HCT116 (cell line): ENCODE measurements around the gene LINGO1. TPM values are rescaled to one million over a fixed set of nuclear protein-coding genes. Genes with fewer than 3 reads are reported as not detected.

ENCODE experiments used
- ATAC-seq: fragments of 200-7000 bp; cut with Tn5 transposase; 2 replicates; pipeline ENCODE4 v1.9.1; 2020; ENCODE audit warnings: mild to moderate bottlenecking, moderate library complexity
- BruUV-seq: library from RNA; stranded (reverse); fragments of 400-500 nt; replicated peaks from 2 replicates; lab custom pipeline; 2021; lab: Mats Ljungman, UMichigan
- CTCF ChIA-PET: fragments of 300-600 bp; sonication (Branson Sonifier 250); formaldehyde crosslinking; loops from one replicate; lab custom pipeline; 2021; ENCODE audit warnings: antibody characterized with exemption; lab: Charles Lee
- POLR2A ChIA-PET: fragments of 300-600, 350-600 bp; sonication (Branson Sonifier 250); formaldehyde crosslinking; loops from one replicate; lab custom pipeline; 2021; ENCODE audit warnings: antibody characterized with exemption; lab: Charles Lee
- RAD21 ChIA-PET, 2 experiments: fragments of 300-600 bp; sonication (Branson Sonifier 250); formaldehyde crosslinking; loops; one replicate each; lab custom pipeline; 2023; ENCODE audit warnings: low total read pairs in 2 of 2; ENCODE audit not compliant: uncharacterized antibody in 2 of 2, unreplicated experiment in 2 of 2, low non-redundant PET in 1 of 2; lab: Charles Lee
- DNase-seq: peaks from one replicate; pipeline ENCODE4 v3.0.0-alpha.2; 2010; ENCODE audit warnings: low read depth, low spot score
- H2AFZ ChIP-seq: fragments of 200-600 bp; shearing (Covaris generic), sonication (generic); 2 replicates; pipeline ENCODE4 v1.6.1; 2017; ENCODE audit warnings: low read depth, mixed run types, mixed read lengths, antibody characterized with exemption, low read length; ENCODE audit not compliant: poor library complexity, severe bottlenecking
- H3K27ac ChIP-seq: 2 replicates; pipeline ENCODE4 v1.5.1; 2012; ENCODE audit warnings: low read depth, low read length
- H3K27me3 ChIP-seq: fragments of 200-600 bp; sonication (generic); 2 replicates; pipeline ENCODE4 v1.6.1; 2016; ENCODE audit warnings: mixed run types, low read length, mixed read lengths; ENCODE audit not compliant: insufficient read depth
- H3K36me3 ChIP-seq, 2 experiments: fragments of 200-500 bp in 1 of 2; fragments of 200-600 bp in 1 of 2; sonication (Bioruptor generic) in 1 of 2; sonication (generic) in 1 of 2; 2 replicates each; pipeline versions ENCODE4 v1.5.1 to v1.6.1; 2014 to 2016; ENCODE audit warnings: low read length in 2 of 2, inconsistent platforms in 1 of 2, mixed read lengths in 1 of 2, mixed run types in 1 of 2; ENCODE audit not compliant: insufficient read depth in 2 of 2, control insufficient read depth in 1 of 2
- H3K4me1 ChIP-seq, 2 experiments: fragments of 200-600 bp in 1 of 2; sonication (generic) in 1 of 2; 2 replicates each; pipeline versions ENCODE4 v1.5.1 to v1.6.1; 2012 to 2017; ENCODE audit warnings: low read length in 2 of 2, inconsistent platforms in 1 of 2, mild to moderate bottlenecking in 1 of 2, mixed read lengths in 1 of 2, mixed run types in 1 of 2, moderate library complexity in 1 of 2; ENCODE audit not compliant: insufficient read depth in 2 of 2, control insufficient read depth in 1 of 2
- H3K4me2 ChIP-seq: fragments of 200-600 bp; sonication (generic); 2 replicates; pipeline ENCODE4 v1.6.1; 2017; ENCODE audit warnings: mixed run types, low read length, mixed read lengths
- H3K4me3 ChIP-seq, 2 experiments: fragments of 200-600 bp in 1 of 2; sonication (generic) in 1 of 2; replicated peaks in 1 of 2; 2 replicates each; pipeline ENCODE4 v1.5.1; 2011 to 2016; ENCODE audit warnings: low read length in 2 of 2, control low read depth in 1 of 2, low read depth in 1 of 2, mild to moderate bottlenecking in 1 of 2, mixed read lengths in 1 of 2, mixed run types in 1 of 2
- H3K79me2 ChIP-seq: fragments of 200-600 bp; sonication (generic); 2 replicates; pipeline ENCODE4 v1.6.1; 2017; ENCODE audit warnings: mild to moderate bottlenecking, mixed run types, low read length, moderate library complexity, mixed read lengths; ENCODE audit not compliant: insufficient read depth
- H3K9ac ChIP-seq: fragments of 200-600 bp; sonication (generic); 2 replicates; pipeline ENCODE4 v1.6.1; 2016; ENCODE audit warnings: low read length, mixed read lengths
- H3K9me2 ChIP-seq: fragments of 200-600 bp; sonication (generic), shearing (Covaris generic); 2 replicates; pipeline ENCODE4 v1.6.1; 2017; ENCODE audit warnings: mixed run types, mild to moderate bottlenecking, moderate library complexity; ENCODE audit not compliant: insufficient read depth
- H3K9me3 ChIP-seq, 2 experiments: fragments of 200-500 bp in 1 of 2; fragments of 200-600 bp in 1 of 2; sonication (Bioruptor generic) in 1 of 2; sonication (generic) in 1 of 2; 2 replicates each; pipeline ENCODE4 v1.6.1; 2014 to 2017; ENCODE audit warnings: low read length in 2 of 2, mixed read lengths in 2 of 2, inconsistent platforms in 1 of 2, low read depth in 1 of 2, mild to moderate bottlenecking in 1 of 2, mixed run types in 1 of 2, moderate library complexity in 1 of 2; ENCODE audit not compliant: control insufficient read depth in 1 of 2, insufficient read depth in 1 of 2
- H4K20me1 ChIP-seq: fragments of 200-600 bp; sonication (generic), shearing (Covaris generic); 2 replicates; pipeline ENCODE4 v1.6.1; 2017; ENCODE audit warnings: mixed run types, mild to moderate bottlenecking, moderate library complexity; ENCODE audit not compliant: insufficient read depth
- CBX3 ChIP-seq: IDR thresholded peaks from 2 replicates; pipeline ENCODE4 v1.6.1; 2012; ENCODE audit warnings: low read depth
- ELF1 ChIP-seq: IDR thresholded peaks from 2 replicates; pipeline ENCODE4 v1.6.1; 2012; ENCODE audit warnings: low read depth, borderline replicate concordance
- EZH2phosphoT487 ChIP-seq: fragments of 200-600 bp; IDR thresholded peaks from 2 replicates; pipeline ENCODE4 v1.6.1; 2018; ENCODE audit warnings: antibody characterized with exemption, borderline replicate concordance
- FOSL1 ChIP-seq: IDR thresholded peaks from 2 replicates; pipeline ENCODE4 v1.6.1; 2012; ENCODE audit warnings: low read depth
- MAX ChIP-seq: IDR thresholded peaks from 2 replicates; pipeline ENCODE4 v1.6.1; 2012
- POLR2A ChIP-seq: IDR thresholded peaks from 2 replicates; pipeline ENCODE4 v1.7.0; 2011; ENCODE audit warnings: borderline replicate concordance; ENCODE audit not compliant: insufficient read depth, insufficient read length; ENCODE audit errors: extremely low read depth
- RAD21 ChIP-seq: IDR thresholded peaks from 2 replicates; pipeline ENCODE4 v1.6.1; 2012; ENCODE audit warnings: low read depth, mild to moderate bottlenecking
- SIN3A ChIP-seq: IDR thresholded peaks from 2 replicates; pipeline ENCODE4 v1.6.1; 2012; ENCODE audit warnings: low read depth
- TCF7L2 ChIP-seq: IDR thresholded peaks from 2 replicates; pipeline ENCODE4 v1.7.0; 2011; ENCODE audit warnings: borderline replicate concordance, inconsistent platforms; ENCODE audit not compliant: insufficient read depth, insufficient read length; ENCODE audit errors: extremely low read depth
- YY1 ChIP-seq: IDR thresholded peaks from 2 replicates; pipeline ENCODE4 v1.6.1; 2011; ENCODE audit warnings: low read length, low read depth, moderate library complexity, mild to moderate bottlenecking; ENCODE audit not compliant: insufficient replicate concordance; ENCODE audit errors: extremely low read depth
- intact Hi-C: fragments of 100-400 bp; cut with micrococcal nuclease; formaldehyde crosslinking; loops from 2 replicates; pipeline ENCODE4 v1.10.0; 2022
- total RNA-seq: library from RNA; stranded (reverse); gene quantifications from one replicate; pipeline ENCODE4 v1.2.1, GENCODE V29; 2021; ENCODE audit not compliant: unreplicated experiment

LINGO1 gene
- total RNA-seq, 1 experiment from 2014 or later: 15.6 TPM

- Histone ChIP-seq H3K4me1 (no peaks in the 10 kb centered on the region), H3K27ac (no peak overlapping the region), H4K20me1 (no peaks in the 10 kb centered on the region), H3K36me3 (no peaks in the 10 kb centered on the region), H3K9me2 (no peaks in the 10 kb centered on the region), H3K9me3 (no peaks in the 10 kb centered on the region), H3K27me3 (no peaks in the 10 kb centered on the region), H3K9ac (no peak overlapping the region)
- BruUV-seq: no TSS peak
- ChIA-PET CTCF (interaction anchor here (1.2 kb wide), 1 partner anchor 32 kb away, joined by 4 read pairs; no protein-coding TSS in a partner anchor), RAD21 (no interaction called here)
- ATAC-seq: no peak
- TF ChIP-seq MAX (no peak), FOSL1 (no peak), SIN3A (no peak), ELF1 (no peak), POLR2A (no peak), TCF7L2 (no peak), YY1 (no peak), RAD21 (no peak), CBX3 (no peak), EZH2phosphoT487 (no peak)
- TF ChIP-seq, all 23 proteins: peak for 0
- Histone ChIP-seq H3K4me3 (no peak overlapping the region), H3K4me2 (no peak overlapping the region), H3K79me2 (no peaks in the 10 kb centered on the region), H2AFZ (no peak overlapping the region)
- no peak for DNase-seq
- intact Hi-C loops: no loop called here
- POLR2A ChIA-PET: no interaction called here
Measured at GRCh38 chr15:77575203-77575934, 57.3 kb downstream of the LINGO1 start.
